Measurements from ENCODE around the gene KEAP1.
"Not testable (repeated sequence)": the region's sequence is repeated elsewhere in the genome, so short reads cannot be mapped to it uniquely, and the experiment has no call there.

Gene KEAP1

DNA sequence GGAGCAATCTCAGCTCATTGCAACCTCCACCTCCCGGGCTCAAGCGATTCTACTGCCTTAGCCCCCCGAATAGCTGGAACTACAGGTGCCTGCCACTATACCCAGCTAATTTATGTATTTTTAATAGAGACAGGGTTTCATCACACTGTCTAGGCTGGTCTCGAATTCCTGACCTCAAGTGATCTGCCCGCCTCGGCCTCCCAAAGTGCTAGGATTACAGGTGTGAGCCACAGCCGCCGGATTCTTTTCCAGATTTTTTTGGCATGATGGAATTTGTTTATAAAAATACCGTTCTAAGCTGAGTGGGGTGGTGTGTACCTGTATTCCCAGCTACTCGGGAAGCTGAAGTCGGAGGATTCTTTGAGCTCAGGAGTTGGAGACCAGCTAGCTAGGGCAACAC is 34.5 kb upstream of the KEAP1 start:
- peaks cover 5% of the 10 kb centered on the region for H3K4me1 ChIP-seq (ENCODE audit: insufficient read depth, insufficient read length)
- no peak for DNase-seq (ENCODE audit: low read depth, low spot score)
- no peaks in the 10 kb centered on the region for H3K36me3 ChIP-seq (ENCODE audit: insufficient read depth, insufficient read length, low read length)
- no peaks in the 10 kb centered on the region for H3K27me3 ChIP-seq (ENCODE audit: insufficient read depth, insufficient read length)
- no peaks in the 10 kb centered on the region for H3K9me3 ChIP-seq (ENCODE audit: insufficient read depth, low read length)
- no peak overlapping the region for H3K4me3 ChIP-seq (ENCODE audit: insufficient read length, low read depth)
- H3K9ac ChIP-seq (ENCODE audit: insufficient read length, low read depth): no peak overlapping the region
- TF ChIP-seq SUZ12 (IDR thresholded peaks at IDR 0.05; ENCODE audit: extremely low read depth, insufficient read depth, insufficient read length) (no peak), YY1 (IDR thresholded peaks at IDR 0.05; ENCODE audit: insufficient read depth, insufficient read length) (no peak), ZNF274 (IDR thresholded peaks at IDR 0.05; ENCODE audit: low read depth, low read length) (no peak)

- H3K9ac ChIP-seq (ENCODE audit: insufficient read length, low read depth): no peak overlapping the region
- DNase-seq (ENCODE audit: low read depth, low spot score): no peak
- no peak for TF ChIP-seq SUZ12 (IDR thresholded peaks at IDR 0.05; ENCODE audit: extremely low read depth, insufficient read depth, insufficient read length)
- TF ChIP-seq YY1 (IDR thresholded peaks at IDR 0.05; ENCODE audit: insufficient read depth, insufficient read length): no peak
- TF ChIP-seq ZNF274 (IDR thresholded peaks at IDR 0.05; ENCODE audit: low read depth, low read length): no peak
- H3K36me3 ChIP-seq (ENCODE audit: insufficient read depth, insufficient read length, low read length): no peaks in the 10 kb centered on the region
- no peaks in the 10 kb centered on the region for H3K27me3 ChIP-seq (ENCODE audit: insufficient read depth, insufficient read length)
- H3K4me3 ChIP-seq (ENCODE audit: insufficient read length, low read depth): no peak overlapping the region
- H3K9me3 ChIP-seq (ENCODE audit: insufficient read depth, low read length): peaks cover 6% of the 10 kb centered on the region; the same call in 1 of the 2 replicates
- H3K4me1 ChIP-seq (ENCODE audit: insufficient read depth, insufficient read length): peaks cover 5% of the 10 kb centered on the region
Measured at GRCh38 chr19:10535613-10536012, 32.5 kb upstream of the KEAP1 start.

- Histone ChIP-seq H3K4me3 (ENCODE audit: insufficient read length, low read depth) (no peak overlapping the region), H3K9me3 (ENCODE audit: insufficient read depth, low read length) (peaks cover 6% of the 10 kb centered on the region; the same call in 1 of the 2 replicates), H3K4me1 (ENCODE audit: insufficient read depth, insufficient read length) (peaks cover 5% of the 10 kb centered on the region), H3K27me3 (ENCODE audit: insufficient read depth, insufficient read length) (no peaks in the 10 kb centered on the region), H3K36me3 (ENCODE audit: insufficient read depth, insufficient read length, low read length) (no peaks in the 10 kb centered on the region), H3K9ac (ENCODE audit: insufficient read length, low read depth) (no peak overlapping the region)
- no peak for DNase-seq (ENCODE audit: low read depth, low spot score)
- TF ChIP-seq YY1 (IDR thresholded peaks at IDR 0.05; ENCODE audit: insufficient read depth, insufficient read length): no peak
Measured at GRCh38 chr19:10533646-10534386, 30.7 kb upstream of the KEAP1 start.

- Histone ChIP-seq H3K9me3 (ENCODE audit: insufficient read depth, low read length) (peaks cover 6% of the 10 kb centered on the region; the same call in 1 of the 2 replicates), H3K9ac (ENCODE audit: insufficient read length, low read depth) (no peak overlapping the region), H3K27me3 (ENCODE audit: insufficient read depth, insufficient read length) (no peaks in the 10 kb centered on the region), H3K4me1 (ENCODE audit: insufficient read depth, insufficient read length) (peaks cover 5% of the 10 kb centered on the region), H3K4me3 (ENCODE audit: insufficient read length, low read depth) (no peak overlapping the region), H3K36me3 (ENCODE audit: insufficient read depth, insufficient read length, low read length) (no peaks in the 10 kb centered on the region)
- no peak for TF ChIP-seq ZNF274 (IDR thresholded peaks at IDR 0.05; ENCODE audit: low read depth, low read length)
- no peak for DNase-seq (ENCODE audit: low read depth, low spot score)
Measured at GRCh38 chr19:10532457-10532856, 29.3 kb upstream of the KEAP1 start.

DNA sequence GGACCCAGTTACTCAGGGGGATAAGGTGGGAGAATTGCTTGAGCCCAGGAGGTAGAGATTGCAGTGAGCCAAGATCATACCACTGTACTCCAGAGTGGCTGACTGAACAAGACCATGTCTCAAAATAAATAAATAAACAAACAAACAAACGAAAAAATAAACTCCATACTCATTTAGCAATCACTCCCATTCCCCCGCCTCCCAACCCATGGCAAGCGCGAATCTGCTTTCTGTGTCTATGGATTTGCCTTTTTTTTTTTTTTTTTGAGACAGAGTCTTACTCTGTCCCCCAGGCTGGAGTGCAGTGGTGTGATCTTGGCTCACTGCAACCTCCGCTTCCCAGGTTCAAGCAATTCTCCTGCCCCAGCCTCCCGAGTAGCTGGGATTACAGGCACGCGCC is 23.7 kb upstream of the KEAP1 start:
- not testable (repeated sequence) for H3K4me1 ChIP-seq (ENCODE audit: insufficient read depth, insufficient read length); H3K4me3 ChIP-seq (ENCODE audit: insufficient read length, low read depth); H3K9ac ChIP-seq (ENCODE audit: insufficient read length, low read depth)

GRCh38 chr19:10525636-10526035 is 22.5 kb upstream of the KEAP1 start:
- Histone ChIP-seq H3K4me3 (ENCODE audit: insufficient read length, low read depth) (no peak overlapping the region), H3K4me1 (ENCODE audit: insufficient read depth, insufficient read length) (no peaks in the 10 kb centered on the region), H3K9ac (ENCODE audit: insufficient read length, low read depth) (no peak overlapping the region), H3K27me3 (ENCODE audit: insufficient read depth, insufficient read length) (no peaks in the 10 kb centered on the region), H3K9me3 (ENCODE audit: insufficient read depth, low read length) (no peaks in the 10 kb centered on the region), H3K36me3 (ENCODE audit: insufficient read depth, insufficient read length, low read length) (no peaks in the 10 kb centered on the region)
- TF ChIP-seq SUZ12 (IDR thresholded peaks at IDR 0.05; ENCODE audit: extremely low read depth, insufficient read depth, insufficient read length): no peak
- no peak for TF ChIP-seq ZNF274 (IDR thresholded peaks at IDR 0.05; ENCODE audit: low read depth, low read length)
- TF ChIP-seq YY1 (IDR thresholded peaks at IDR 0.05; ENCODE audit: insufficient read depth, insufficient read length): no peak
- DNase-seq (ENCODE audit: low read depth, low spot score): no peak

More for the DNA sequence above, 23.7 kb upstream of the KEAP1 start:
- H3K9me3 ChIP-seq (ENCODE audit: insufficient read depth, low read length); H3K36me3 ChIP-seq (ENCODE audit: insufficient read depth, insufficient read length, low read length); DNase-seq (ENCODE audit: low read depth, low spot score); H3K27me3 ChIP-seq (ENCODE audit: insufficient read depth, insufficient read length): not testable (repeated sequence)

DNA sequence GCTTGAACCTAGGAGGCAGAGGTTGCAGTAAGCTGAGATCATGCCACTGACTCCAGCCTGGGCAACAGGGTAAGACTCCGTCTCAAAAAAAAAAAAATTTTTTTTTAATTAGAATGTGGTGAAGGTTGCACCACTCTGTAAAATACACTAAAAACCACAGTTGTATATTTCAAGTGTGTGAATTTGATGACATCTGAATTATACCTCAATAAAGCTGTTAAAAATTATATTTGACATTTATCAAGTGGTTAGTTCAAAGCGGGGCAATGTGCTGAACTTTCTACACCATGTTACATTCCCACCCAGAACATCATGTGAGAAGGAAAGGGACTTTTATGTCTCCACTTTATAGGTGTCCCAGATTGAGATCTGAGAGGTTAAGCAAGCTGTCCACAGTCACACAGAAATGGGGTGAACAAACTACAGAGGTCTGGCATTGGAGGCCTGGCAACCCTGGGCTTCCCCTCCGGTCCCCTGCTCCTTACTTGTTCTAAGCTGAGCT is 20.0 kb upstream of the KEAP1 start:
- Histone ChIP-seq H3K9me3 (ENCODE audit: insufficient read depth, low read length) (no peaks in the 10 kb centered on the region), H3K27me3 (ENCODE audit: insufficient read depth, insufficient read length) (peaks cover 13% of the 10 kb centered on the region), H3K9ac (ENCODE audit: insufficient read length, low read depth) (no peak overlapping the region), H3K4me3 (ENCODE audit: insufficient read length, low read depth) (no peak overlapping the region), H3K4me1 (ENCODE audit: insufficient read depth, insufficient read length) (peaks cover 9% of the 10 kb centered on the region), H3K36me3 (ENCODE audit: insufficient read depth, insufficient read length, low read length) (no peaks in the 10 kb centered on the region)
- DNase-seq (ENCODE audit: low read depth, low spot score): no peak
- no peak for TF ChIP-seq SUZ12 (IDR thresholded peaks at IDR 0.05; ENCODE audit: extremely low read depth, insufficient read depth, insufficient read length)
- no peak for TF ChIP-seq YY1 (IDR thresholded peaks at IDR 0.05; ENCODE audit: insufficient read depth, insufficient read length)
- TF ChIP-seq ZNF274 (IDR thresholded peaks at IDR 0.05; ENCODE audit: low read depth, low read length): no peak

Data from NT2/D1 (cell line).